Ramos (cell line): ENCODE results near the gene POLR2L.

Source experiments
- in situ Hi-C: fragments of 300-500 bp; cut with MboI; formaldehyde crosslinking; loops from one replicate; pipeline ENCODE4 v1.14.3; 2022; ENCODE audit warnings: low sequenced_read_pairs; ENCODE audit not compliant: unreplicated experiment

POLR2L gene

DNA sequence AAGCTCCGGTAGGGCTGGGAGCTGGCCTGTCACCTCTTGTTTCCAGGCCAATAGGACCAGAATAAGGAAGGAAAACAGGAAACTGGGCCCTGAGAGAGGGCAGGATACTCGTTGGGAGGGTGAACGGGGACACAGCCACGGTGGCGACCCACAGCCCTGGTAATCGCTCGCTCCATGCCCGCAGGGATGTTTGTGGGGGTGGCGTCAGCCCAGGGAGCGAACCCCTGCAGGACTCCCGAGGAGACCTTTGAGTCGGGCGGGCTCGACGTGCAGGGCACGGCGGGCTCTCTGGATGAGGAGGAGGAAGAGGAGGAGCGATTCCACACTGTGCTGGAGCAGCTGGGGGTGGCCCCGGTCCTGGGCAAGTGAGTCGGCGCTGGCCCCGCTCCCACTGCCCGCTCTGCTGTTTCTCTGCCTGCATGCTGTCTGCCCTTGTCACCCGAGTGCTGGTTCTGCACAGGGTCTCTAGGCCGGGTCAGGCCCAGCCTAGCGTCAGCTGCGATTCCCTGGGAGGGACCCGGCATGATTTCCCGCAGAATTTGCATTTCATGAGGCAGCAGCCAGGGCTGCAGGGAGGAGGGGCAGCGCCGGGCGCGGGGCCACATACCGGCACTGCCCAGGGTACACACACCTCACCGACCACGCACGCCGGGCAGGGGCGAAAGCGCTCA lies 13.0 kb downstream of the POLR2L start:
- in situ Hi-C loops, result no loop called here

DNA sequence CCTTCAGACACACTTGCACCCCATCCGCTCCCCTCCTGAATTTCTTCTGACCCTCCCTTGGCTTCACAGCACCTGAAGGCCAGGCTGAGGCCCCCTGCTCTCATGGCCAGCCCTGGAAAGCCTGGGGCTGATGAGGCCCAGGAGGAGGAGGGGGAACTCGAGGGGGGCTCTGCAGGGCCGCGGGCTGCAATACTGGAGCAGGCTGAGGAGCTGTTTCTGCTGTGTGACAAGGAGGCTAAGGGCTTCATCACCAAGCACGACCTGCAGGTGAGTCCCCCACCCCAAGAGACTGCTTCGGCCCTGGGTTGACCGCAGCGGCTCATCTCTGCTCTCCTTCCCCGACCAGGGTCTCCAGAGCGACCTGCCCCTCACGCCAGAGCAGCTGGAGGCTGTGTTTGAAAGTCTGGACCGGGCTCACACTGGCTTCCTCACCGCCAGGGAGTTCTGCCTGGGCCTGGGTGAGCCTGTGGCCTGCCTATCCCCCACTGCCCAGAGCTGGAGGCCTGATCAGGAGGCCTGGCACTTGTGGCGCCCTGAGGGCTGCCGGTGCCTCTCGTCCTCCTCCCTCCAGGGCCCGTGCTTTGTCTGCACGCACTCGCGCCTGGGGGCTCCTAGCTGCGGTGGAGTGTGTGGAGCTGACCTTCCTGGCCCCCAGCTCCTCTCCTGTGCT lies 13.7 kb downstream of the POLR2L start:
- in situ Hi-C loops, result no loop called here

DNA sequence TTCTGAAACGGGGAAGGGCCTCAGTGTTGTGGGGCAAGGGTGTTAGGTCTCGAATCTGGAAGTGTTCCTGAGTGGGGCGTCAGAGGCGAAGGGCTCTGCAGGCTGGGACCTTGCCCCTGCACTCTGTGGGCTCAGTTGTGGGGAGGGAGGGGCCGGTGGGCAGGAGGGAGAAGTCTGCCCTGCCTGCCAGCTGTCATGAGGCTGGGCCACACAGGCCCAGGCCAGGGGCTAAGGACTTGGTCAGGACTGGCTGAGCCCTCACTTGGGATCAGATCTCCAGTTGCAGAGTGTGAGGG lies 14.5 kb downstream of the POLR2L start, which contains the start of gene CRACR2B:
TSS of gene CRACR2B (plus strand) at position 23 of the 296 bp plus-strand sequence. CDS start 689 bp downstream, outside the sequence.
- in situ Hi-C loops, result no loop called here

DNA sequence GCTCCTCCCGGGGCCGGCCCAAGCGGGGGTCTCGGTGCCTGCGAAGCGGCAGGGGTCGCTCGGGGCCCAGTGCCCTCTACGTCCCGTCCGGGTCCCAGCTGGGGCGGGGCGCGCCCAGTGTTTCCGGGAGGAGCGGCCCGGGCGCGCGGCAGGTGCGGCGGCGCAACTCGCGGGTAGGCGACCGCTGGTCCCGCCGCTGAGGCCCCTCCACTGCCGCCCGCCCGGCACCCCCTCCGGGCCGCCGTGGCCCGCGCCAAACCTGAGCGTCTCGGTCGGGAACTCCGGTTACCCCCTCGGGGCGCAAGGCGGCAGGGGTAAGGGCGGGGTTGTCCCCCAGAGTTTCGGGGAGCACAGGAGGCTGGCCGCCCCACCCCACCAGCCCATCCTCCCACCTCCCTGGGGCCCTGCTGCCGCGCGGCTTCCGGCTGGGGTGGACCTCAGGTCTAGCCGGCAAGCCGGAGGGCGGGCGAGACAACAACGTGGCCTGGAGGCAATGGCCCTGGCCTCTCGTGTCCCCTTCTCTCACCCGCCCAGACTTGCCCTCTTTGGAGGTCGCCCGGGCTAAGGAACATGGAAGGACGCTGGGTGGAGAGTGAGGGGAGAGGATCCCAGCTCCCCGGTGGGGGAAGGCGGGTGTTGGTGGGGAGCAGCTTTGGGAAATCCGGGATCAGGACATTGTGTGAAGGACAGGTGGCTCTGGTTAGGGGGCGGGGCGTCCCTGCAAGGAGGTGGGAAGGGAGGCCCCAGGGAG lies 15.0 kb downstream of the POLR2L start:
- in situ Hi-C loops, result no loop called here

DNA sequence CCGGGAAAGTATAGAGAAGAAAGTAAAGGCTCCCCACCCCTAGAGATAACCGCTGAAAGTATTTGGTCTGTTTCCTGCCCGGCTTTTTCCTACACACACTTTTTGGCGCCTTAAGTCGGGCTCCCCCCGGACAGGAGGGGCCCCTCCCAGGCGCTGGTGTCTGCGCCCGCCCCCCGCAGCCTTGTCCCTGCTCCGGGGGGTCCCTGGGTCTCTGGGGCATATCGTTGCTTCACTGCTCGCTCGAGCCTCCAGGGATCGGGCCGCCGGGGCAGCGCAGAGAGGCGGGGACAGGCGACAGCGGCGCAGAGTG lies 15.5 kb downstream of the POLR2L start:
- in situ Hi-C loops, result no loop called here

DNA sequence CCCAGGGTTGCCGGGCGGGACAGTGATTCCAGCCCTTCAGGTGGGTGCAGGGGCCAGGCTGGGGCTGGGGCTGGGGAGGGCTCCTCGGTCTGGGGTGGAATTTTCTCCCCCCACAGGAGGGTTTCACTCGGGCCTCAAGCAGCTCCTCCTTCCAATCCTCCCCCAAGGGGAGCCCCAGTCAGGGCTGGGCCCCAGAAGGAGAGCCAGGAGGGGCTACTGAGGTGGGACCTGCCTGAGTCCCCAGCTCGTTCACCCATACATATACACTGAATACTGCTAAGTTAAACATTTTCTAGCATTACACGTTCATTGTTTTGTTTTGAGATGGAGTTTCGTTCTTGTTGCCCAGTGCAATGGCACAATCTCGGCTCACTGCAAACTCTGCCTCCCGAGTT lies 16.1 kb downstream of the POLR2L start:
- in situ Hi-C loops, result no loop called here

DNA sequence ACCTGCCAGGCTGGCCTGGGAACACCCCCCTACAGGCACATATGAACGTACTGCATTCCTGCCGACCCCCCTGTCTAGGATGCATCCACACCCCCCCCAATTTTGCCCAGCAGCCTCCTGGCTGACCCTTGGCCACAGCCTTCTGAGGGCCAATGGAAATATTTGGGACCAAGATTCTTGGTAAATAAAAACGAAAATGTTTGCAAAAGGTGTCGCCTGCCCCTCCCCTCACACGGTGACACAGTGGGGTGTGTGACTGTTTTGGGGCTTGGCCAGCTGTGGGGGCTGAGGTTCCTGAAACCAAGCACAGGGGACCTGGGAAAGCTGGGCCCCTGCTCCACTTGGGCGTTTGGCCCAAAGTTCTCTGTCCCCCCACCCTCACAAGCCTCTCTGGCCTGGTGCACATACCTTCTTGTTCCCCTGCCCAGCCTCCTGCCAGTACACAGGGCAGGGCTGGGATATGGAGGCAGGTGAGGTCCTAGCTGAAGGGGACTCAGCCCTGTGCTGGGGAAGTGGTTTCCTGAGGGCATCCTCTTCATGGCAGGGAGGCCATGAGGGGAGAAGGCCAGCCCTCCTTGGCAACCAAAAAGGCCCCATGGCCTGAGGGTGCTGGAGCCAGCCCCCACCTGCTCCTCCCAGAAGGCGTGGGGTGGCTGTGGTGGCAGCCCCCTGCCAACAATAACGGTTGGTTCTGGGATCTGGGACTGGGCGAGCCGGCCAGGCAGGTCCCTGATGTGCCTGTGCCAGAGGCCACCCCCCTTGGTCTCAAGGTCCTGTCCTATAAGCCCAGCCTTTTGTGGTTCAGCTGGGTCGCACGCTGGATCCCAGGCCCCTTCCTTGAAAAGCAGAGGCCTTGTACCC lies 16.7 kb downstream of the POLR2L start:
- in situ Hi-C loops, result no loop called here

DNA sequence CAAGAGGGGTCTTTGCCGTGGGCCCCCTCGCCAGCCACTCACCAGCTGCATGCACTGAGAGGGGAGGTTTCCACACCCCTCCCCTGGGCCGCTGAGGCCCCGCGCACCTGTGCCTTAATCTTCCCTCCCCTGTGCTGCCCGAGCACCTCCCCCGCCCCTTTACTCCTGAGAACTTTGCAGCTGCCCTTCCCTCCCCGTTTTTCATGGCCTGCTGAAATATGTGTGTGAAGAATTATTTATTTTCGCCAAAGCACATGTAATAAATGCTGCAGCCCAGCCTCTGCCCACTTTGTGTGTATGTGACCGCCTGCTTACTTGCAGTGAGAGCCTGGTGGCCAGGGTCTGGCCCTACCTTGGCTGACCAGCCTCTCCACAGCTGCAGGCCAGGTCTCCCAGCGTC lies 17.4 kb downstream of the POLR2L start:
- in situ Hi-C loops, result loop anchor here (25.0 kb wide), 1 partner anchor 1562 kb away; the partner anchor contains the start of gene CD81

DNA sequence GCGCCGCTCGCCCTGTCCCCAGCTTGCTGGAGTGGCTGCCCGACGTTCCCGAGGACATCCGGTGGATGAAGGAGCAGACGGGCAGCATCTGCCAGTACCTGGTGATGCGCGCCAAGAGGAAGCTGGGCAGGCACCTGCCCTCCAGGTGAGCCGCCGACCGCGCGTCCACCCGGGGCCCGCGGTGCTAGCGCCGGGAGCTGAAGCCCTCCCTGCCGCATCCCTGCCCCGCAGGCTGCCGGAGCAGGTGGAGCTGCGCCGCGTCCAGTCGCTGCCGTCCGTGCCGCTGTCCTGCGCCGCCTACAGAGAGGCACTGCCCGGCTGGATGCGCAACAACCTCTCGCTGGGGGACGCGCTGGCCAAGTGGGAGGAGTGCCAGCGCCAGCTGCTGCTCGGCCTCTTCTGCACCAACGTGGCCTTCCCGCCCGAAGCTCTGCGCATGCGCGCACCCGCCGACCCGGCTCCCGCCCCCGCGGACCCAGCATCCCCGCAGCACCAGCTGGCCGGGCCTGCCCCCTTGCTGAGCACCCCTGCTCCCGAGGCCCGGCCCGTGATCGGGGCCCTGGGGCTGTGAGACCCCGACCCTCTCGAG lies 17.9 kb downstream of the POLR2L start:
- in situ Hi-C loops, result loop anchor here (25.0 kb wide), 1 partner anchor 1563 kb away; the partner anchor contains the start of gene CD81

DNA sequence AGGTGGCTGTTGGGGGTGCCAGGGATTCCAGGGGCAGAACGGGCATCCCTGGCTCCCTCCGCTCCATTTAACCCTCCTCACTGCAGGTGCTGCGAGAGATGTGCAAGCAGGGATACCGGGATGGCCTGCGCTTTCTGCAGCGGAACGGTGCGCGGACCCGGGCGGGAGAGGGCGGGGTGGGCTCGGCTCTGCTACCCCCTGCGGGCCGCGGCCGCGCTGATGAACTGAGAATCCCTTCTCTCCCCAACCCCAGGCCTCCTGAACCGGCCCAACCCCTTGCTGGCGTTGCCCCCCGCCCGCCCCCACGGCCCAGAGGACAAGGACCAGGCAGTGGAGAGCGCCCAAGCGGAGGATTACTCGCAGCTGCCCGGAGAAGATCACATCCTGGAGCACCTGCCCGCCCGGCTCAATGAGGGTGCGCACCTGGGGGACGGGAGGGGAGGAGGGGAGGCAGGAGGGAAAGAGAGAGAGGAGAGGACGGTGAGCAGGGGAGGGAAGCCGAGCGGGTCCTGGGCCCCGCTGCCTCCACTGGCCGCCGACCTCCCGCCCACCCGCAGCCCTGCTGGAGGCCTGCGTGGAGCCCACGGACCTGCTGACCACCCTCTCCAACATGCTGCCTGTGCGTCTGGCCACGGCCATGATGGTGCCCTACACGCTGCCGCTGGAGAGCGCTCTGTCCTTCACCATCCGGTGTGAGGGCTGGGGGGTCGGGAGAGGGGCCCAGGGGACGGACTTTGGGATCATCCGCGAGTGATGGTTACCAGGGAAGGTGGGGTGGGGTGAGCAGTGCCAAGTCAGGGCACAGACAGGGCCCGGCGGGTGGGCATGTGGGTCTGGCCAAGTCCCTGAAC lies 18.7 kb downstream of the POLR2L start:
- in situ Hi-C loops, result loop anchor here (25.0 kb wide), 1 partner anchor 1564 kb away; the partner anchor contains the start of gene CD81

DNA sequence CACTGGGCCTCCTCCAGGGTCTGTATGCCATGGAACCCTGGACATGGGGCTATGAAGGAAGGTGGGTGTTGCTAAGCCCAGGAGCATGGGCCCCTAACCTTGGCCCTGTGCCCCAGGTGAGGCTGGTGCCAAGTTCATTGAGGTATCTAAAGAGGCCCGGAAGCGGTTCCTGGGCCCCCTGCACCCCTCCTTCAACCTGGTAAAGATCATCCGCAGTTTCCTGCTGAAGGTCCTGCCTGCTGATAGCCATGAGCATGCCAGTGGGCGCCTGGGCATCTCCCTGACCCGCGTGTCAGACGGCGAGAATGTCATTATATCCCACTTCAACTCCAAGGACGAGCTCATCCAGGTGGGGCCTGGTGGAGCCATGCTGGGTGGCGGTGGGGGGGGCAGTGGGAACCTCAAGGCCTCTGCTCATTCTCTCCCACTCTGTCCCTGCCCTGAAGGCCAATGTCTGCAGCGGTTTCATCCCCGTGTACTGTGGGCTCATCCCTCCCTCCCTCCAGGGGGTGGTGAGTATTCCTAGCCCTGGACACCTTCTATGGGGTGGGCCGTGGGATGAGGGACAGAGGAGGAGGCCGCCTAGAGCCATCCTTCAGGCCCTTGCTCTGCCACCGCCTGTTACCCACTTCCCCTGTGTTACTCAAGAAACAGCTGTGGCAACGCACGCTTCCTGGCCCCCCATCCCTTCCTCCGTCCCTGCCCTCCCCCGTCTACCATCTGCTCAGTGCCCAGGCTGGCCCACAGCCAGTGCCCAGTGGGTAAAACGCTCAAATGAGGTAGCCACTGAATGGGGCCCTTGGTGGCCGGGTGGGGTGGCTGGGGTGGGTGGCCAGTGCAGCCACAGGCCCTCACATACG lies 20.6 kb downstream of the POLR2L start:
- in situ Hi-C loops, result loop anchor here (25.0 kb wide), 1 partner anchor 1566 kb away; the partner anchor contains the start of gene CD81

DNA sequence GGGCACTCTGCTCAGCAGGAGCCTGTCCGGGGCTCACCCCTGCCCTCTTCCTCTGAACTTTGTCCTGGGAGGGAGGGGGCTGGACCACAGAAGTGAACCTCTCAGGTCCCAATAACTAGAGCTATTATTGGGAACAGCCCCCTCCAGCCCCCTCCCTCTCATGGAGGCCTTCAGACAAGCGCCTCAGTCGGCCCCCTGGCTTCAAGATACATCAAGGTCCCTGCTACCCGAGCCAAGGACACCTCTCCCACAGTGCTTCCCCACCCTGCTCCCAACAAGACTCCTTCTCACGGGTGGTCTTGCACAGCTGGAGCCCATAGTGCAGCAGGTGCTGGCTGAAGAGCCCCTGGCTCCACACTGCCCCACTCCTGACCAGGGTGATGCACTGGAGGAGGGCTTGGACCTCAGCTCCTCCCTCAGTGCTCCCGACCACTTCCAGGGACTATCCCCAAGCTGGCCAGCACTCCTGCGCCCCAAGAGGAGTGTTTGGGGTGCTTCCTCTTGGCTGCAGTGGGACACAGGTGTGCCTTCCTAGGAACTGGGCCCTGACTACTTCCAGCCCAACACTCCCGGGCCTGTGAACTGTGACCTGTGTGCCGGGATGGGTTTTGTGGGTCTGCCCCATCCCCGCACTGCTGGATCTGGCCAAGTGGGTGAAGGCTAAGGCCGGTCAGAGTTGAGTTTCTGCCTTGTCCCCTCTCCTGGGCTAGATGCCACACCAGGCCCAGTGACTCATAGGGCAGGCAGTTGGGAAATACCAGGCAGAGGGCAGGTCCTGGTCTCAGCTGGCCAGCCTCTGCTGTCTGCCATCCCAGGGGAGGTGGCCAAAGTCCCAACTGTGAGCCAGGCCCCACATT lies 21.4 kb downstream of the POLR2L start:
- in situ Hi-C loops, result loop anchor here (25.0 kb wide), 1 partner anchor 1566 kb away; the partner anchor contains the start of gene CD81

DNA sequence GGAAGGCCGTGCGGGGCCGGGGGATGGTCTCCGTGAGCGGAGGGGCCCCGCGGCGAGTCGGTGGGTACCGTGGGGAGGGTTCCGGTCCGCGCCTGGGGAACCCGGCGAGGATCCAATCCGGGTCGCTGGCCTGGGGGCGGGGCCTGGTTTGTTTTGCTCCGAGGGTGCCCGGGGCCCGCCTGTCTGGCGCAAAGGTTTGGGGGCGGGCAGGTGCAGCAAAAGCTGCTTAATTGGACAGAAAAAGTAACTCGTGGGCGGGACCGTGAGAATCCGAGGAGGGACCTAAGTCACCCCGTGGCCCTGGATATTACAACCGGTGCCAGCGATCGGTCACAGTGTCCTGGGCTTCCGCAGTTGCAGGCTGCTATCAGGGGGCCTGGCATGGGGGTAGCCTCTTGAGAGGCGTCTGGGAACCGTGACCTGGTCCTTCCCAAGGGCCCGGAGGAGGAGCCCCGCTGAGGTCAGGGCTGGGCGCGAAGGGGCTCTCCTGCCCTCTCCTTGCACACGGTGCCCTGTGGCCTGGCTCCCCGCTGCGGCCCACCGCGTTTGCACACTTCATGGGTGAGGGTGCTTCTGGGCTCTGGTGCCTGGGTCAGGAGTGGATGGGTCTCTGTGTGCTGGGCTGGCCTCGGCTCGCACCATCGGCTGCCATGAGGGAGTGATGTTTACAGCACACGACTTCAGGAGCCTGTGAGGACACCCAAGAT lies 22.2 kb downstream of the POLR2L start:
- in situ Hi-C loops, result loop anchor here (25.0 kb wide), 1 partner anchor 1567 kb away; the partner anchor contains the start of gene CD81

DNA sequence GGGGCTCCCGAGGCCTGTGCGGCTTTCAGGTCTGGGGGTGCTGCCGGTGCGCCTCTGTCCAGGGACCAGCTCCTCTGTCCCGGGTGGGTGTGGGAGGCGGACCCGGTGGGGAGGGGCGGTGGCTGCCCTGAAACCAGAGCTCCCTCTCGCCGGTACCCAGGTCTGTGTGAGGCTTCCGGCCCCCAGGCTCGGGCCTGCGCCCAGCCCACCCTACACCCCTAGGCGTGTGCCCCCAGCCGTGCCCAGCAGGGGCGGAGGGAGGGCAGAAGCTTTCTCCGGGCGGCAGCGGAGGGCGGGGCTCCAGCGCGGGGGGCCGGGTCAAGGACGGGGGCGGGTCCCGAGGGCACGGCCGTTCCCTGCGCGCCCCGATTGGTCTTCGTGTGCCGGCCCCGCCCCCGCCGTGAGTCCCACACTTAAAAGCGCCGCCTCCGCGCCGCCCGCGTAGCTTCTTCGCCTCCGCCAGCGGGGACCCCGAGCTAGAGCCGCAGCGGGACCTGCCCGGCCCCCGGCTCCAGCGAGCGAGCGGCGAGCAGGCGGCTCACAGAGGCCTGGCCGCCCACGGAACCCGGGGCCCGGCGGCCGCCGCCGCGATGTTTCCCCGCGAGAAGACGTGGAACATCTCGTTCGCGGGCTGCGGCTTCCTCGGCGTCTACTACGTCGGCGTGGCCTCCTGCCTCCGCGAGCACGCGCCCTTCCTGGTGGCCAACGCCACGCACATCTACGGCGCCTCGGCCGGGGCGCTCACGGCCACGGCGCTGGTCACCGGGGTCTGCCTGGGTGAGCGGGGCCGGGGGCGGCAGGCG lies 23.0 kb downstream of the POLR2L start:
- in situ Hi-C loops, result loop anchor here (25.0 kb wide), 1 partner anchor 1568 kb away; the partner anchor contains the start of gene CD81

DNA sequence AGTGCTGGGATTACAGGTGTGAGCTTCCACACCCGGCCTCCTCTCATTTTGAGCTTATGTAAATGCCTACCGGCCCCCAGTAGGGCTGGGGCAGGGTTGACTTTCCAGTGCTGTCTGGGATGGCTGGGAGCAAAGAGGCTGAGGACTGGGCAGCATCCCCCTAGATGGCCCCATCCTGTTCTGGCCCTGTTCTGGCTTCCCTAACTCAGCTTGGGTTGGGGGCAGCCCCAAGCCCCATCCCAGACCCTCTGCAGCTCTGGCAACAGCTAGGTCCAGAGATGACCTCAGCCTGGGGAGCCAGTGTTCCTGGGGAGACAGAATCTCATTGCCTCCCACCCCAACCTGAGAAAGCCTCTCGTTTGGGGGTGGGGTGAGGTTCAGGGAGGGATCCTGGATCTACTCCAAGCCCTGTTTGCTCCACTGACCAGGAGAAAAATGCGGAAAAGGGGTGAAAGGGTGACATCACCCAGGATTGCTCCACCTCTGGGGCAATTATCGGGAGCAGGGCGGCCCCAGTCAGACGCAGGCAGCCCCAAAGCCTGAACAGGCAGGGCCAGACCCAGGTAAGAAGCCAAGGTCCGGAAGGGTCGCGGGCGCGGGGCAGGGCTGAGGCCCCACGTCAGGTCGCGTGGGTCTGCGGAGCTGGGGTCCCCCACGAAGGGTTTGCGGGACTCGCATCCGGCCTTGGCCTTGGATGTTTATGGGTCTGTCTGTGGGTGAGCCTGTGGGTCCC lies 23.8 kb downstream of the POLR2L start, which contains the start of gene PNPLA2:
TSS of gene PNPLA2 (plus strand) at position 519 of the 733 bp plus-strand sequence. CDS start 805 bp downstream, outside the sequence.
- in situ Hi-C loops, result loop anchor here (25.0 kb wide), 1 partner anchor 1569 kb away; the partner anchor contains the start of gene CD81
